ENCODE results near the gene NAALAD2. TPM values are rescaled to one million over a fixed set of nuclear protein-coding genes. Genes with fewer than 3 reads are reported as not detected.

Gene NAALAD2
- total and polyA plus RNA-seq, 2 donors (not counting 1 experiment from before 2014, with no cell fraction given): not detected

DNA sequence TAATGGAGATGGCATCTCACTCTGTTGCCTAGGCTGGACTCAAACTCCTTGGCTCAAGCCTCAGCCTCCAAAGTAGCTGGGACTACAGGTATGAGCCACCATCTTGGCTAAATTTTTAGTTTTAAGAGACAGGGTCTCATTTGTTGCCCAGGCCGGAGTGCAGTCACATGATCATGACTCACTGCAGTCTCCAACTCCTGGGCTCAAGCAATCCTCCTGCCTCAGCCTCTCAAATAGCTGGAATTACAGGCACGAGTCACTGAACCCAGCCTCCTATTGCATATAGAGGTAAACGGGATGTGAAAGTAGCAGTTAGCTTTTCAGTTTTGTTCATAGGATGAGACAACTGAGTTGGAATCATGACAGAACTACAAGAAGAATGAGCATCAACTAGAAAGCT lies 9.5 kb upstream of the NAALAD2 start:
- H3K9me3 ChIP-seq (ENCODE audit: control extremely low read depth in 1 of 3, control insufficient read depth in 2 of 3, insufficient read depth in 1 of 3, low read length in 2 of 3): no peaks in the 10 kb centered on the region
- CTCF ChIA-PET: no interaction called here

DNA sequence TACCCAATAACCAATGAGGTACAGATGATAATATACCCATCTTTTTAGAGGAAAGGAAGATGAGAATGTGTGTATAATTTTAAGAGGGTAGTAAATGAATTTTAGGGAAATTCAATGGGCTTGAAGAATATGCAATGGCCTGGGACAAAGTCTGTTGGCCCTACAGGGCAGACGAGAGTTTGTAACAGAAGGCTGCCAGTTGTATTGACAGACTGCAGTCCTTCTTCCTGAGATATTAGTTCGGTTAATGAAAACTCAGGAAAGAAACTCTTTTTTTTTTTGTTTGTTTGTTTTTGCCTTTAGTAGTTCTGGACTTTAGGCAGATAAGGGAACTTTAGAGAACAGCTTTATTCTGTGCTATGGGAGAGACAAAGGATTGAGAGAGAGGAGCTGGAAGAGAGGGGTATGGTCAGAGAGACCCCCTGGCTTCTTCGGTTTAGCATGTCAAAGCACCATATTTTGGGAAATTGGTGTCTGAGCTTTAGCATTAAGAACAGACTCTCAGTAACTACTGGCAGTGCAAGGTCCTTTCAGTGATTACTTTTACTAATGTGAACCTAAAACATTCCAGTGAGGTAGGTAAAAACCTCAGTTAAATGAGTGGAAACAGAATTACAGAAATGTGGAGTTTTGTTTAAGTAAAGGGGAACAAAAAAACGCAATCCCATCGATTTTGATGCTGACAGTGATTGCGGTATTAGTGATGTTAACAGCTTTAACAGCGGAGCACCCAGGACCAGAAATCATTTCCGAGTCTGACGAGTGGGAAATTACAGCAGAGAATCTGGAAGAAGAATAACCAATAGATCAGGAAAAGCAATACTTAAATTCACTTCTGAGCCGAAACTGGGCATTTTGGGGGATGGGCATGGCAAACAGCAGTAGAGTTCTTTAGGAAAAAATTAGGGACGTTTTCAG lies 644 bp upstream of the NAALAD2 start:
- Histone ChIP-seq H3K79me2 (ENCODE audit: control insufficient read depth, insufficient read depth, low read length) (no peaks in the 10 kb centered on the region), H4K20me1 (ENCODE audit: control insufficient read depth, insufficient read depth, low read length, poor library complexity, severe bottlenecking) (no peaks in the 10 kb centered on the region), H3K9me3 (ENCODE audit: control extremely low read depth in 1 of 3, control insufficient read depth in 2 of 3, insufficient read depth in 1 of 3, low read length in 2 of 3) (peaks cover 0 to 5% (median 0%) of the 10 kb centered on the region in 3 donors), H3K4me2 (replicated peaks; ENCODE audit: low read depth, low read length, poor library complexity, severe bottlenecking) (peak overlapping the region; percentile 39), H3K4me1 (ENCODE audit: control insufficient read depth in 2 of 2, insufficient read depth in 2 of 2, low read length in 2 of 2) (peaks cover 9 to 10% of the 10 kb centered on the region in 2 donors), H2AFZ (ENCODE audit: insufficient read depth, low read depth, low read length, poor library complexity, severe bottlenecking) (no peak overlapping the region), H3K9ac (ENCODE audit: low read length) (no peak overlapping the region), H3K27me3 (replicated peaks in 1 of 4; ENCODE audit: control extremely low read depth in 1 of 4, control insufficient read depth in 3 of 4, insufficient read depth in 4 of 4, low read length in 3 of 4) (peaks cover 0 to 17% (median 16%) of the 10 kb centered on the region in 4 experiments), H3K4me3 (ENCODE audit: control extremely low read depth in 1 of 5, extremely low read depth in 1 of 5, insufficient read depth in 1 of 5, low read depth in 2 of 5, low read length in 4 of 5) (no peak overlapping the region), H3K27ac (ENCODE audit: low read length in 2 of 2) (no peak overlapping the region), H3K36me3 (replicated peaks in 1 of 2; ENCODE audit: control extremely low read depth in 1 of 2, control insufficient read depth in 1 of 2, extremely low read depth in 1 of 2, insufficient read depth in 2 of 2, low read length in 1 of 2) (no peaks in the 10 kb centered on the region)
- POLR2A ChIA-PET: no interaction called here
- TF ChIP-seq EZH2 (IDR thresholded peaks at IDR 0.05; ENCODE audit: borderline replicate concordance, insufficient read depth, low read depth, low read length, poor library complexity, severe bottlenecking): no peak
- TF ChIP-seq, protein P1, sequence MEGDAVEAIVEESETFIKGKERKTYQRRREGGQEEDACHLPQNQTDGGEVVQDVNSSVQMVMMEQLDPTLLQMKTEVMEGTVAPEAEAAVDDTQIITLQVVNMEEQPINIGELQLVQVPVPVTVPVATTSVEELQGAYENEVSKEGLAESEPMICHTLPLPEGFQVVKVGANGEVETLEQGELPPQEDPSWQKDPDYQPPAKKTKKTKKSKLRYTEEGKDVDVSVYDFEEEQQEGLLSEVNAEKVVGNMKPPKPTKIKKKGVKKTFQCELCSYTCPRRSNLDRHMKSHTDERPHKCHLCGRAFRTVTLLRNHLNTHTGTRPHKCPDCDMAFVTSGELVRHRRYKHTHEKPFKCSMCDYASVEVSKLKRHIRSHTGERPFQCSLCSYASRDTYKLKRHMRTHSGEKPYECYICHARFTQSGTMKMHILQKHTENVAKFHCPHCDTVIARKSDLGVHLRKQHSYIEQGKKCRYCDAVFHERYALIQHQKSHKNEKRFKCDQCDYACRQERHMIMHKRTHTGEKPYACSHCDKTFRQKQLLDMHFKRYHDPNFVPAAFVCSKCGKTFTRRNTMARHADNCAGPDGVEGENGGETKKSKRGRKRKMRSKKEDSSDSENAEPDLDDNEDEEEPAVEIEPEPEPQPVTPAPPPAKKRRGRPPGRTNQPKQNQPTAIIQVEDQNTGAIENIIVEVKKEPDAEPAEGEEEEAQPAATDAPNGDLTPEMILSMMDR (IDR thresholded peaks at IDR 0.05): no peak
- 35% methylated on average over 7 of the region's 11 CpGs for WGBS (ENCODE audit: insufficient coverage)
- Mint-ChIP-seq H3K9me3 (ENCODE audit: insufficient read depth) (no peaks in the 10 kb centered on the region), H3K4me3 (no peak overlapping the region), H3K27ac (no peak overlapping the region), H3K27me3 (peaks cover 39% of the 10 kb centered on the region), H3K4me1 (peaks cover 12% of the 10 kb centered on the region)
- DNase-seq (no peak), ATAC-seq (ENCODE audit: low read depth) (no peak)
- CTCF ChIA-PET: no interaction called here
- intact Hi-C loops (cut with micrococcal nuclease): no loop called here

More for the DNA sequence above, 9.5 kb upstream of the NAALAD2 start:
- Histone ChIP-seq H3K4me1 (ENCODE audit: control insufficient read depth in 2 of 2, insufficient read depth in 2 of 2, low read length in 2 of 2) (no peaks in the 10 kb centered on the region), H3K27ac (ENCODE audit: low read length in 2 of 2) (no peak overlapping the region), H3K4me3 (ENCODE audit: control extremely low read depth in 1 of 5, extremely low read depth in 1 of 5, insufficient read depth in 1 of 5, low read depth in 2 of 5, low read length in 4 of 5) (no peak overlapping the region), H3K4me2 (replicated peaks; ENCODE audit: low read depth, low read length, poor library complexity, severe bottlenecking) (no peak overlapping the region), H3K27me3 (replicated peaks in 1 of 4; ENCODE audit: control extremely low read depth in 1 of 4, control insufficient read depth in 3 of 4, insufficient read depth in 4 of 4, low read length in 3 of 4) (no peaks in the 10 kb centered on the region), H3K79me2 (ENCODE audit: control insufficient read depth, insufficient read depth, low read length) (no peaks in the 10 kb centered on the region), H3K9ac (ENCODE audit: low read length) (no peak overlapping the region), H4K20me1 (ENCODE audit: control insufficient read depth, insufficient read depth, low read length, poor library complexity, severe bottlenecking) (no peaks in the 10 kb centered on the region), H2AFZ (ENCODE audit: insufficient read depth, low read depth, low read length, poor library complexity, severe bottlenecking) (no peak overlapping the region), H3K36me3 (replicated peaks in 1 of 2; ENCODE audit: control extremely low read depth in 1 of 2, control insufficient read depth in 1 of 2, extremely low read depth in 1 of 2, insufficient read depth in 2 of 2, low read length in 1 of 2) (no peaks in the 10 kb centered on the region)
- H3K4me1 Mint-ChIP-seq: no peaks in the 10 kb centered on the region
- POLR2A ChIA-PET: no interaction called here
- TF ChIP-seq, protein P1 (IDR thresholded peaks at IDR 0.05): no peak
- TF ChIP-seq EZH2 (IDR thresholded peaks at IDR 0.05; ENCODE audit: borderline replicate concordance, insufficient read depth, low read depth, low read length, poor library complexity, severe bottlenecking): no peak
- H3K9me3 Mint-ChIP-seq (ENCODE audit: insufficient read depth): no peaks in the 10 kb centered on the region
- intact Hi-C loops (cut with micrococcal nuclease): no loop called here
- H3K27me3 Mint-ChIP-seq: peaks cover 6% of the 10 kb centered on the region
- DNase-seq (no peak), ATAC-seq (ENCODE audit: low read depth) (no peak)
- no peak overlapping the region for H3K4me3 Mint-ChIP-seq
- no peak overlapping the region for H3K27ac Mint-ChIP-seq
- 83% methylated on average over 1 of the region's 3 CpGs for WGBS (ENCODE audit: insufficient coverage)

All from B cell (primary cell).